SJSA1 (cell line): ENCODE data around the gene JAKMIP2. TPM values are rescaled to one million over a fixed set of nuclear protein-coding genes. Genes with fewer than 3 reads are reported as not detected.

Experiments
- DNase-seq, 2 experiments: peaks; one replicate each; pipeline ENCODE4 v3.0.0-alpha.2; 2015 to 2020; ENCODE audit warnings: low spot score in 2 of 2, low read depth in 1 of 2
- H3K27ac ChIP-seq: fragments of 250-450 bp; sonication (Bioruptor Pico); 2 replicates; pipeline ENCODE4 v1.5.1; 2020; ENCODE audit warnings: mild to moderate bottlenecking, moderate library complexity
- H3K27me3 ChIP-seq: fragments of 250-450 bp; sonication (Bioruptor Pico); replicated peaks from 2 replicates; pipeline ENCODE4 v1.5.1; 2020; ENCODE audit warnings: mild to moderate bottlenecking, moderate library complexity
- H3K36me3 ChIP-seq: fragments of 250-450 bp; sonication (Bioruptor Pico); 2 replicates; pipeline ENCODE4 v1.5.1; 2020; ENCODE audit warnings: mild to moderate bottlenecking
- H3K4me1 ChIP-seq: fragments of 250-450 bp; sonication (Bioruptor Pico); replicated peaks from 2 replicates; pipeline ENCODE4 v1.6.1; 2021; ENCODE audit warnings: mild to moderate bottlenecking
- H3K4me3 ChIP-seq: fragments of 250-450 bp; sonication (Bioruptor Pico); 2 replicates; pipeline ENCODE4 v1.5.1; 2020; ENCODE audit warnings: mild to moderate bottlenecking
- H3K9me3 ChIP-seq: fragments of 250-450 bp; sonication (Bioruptor Pico); replicated peaks from 2 replicates; pipeline ENCODE4 v1.5.1; 2020; ENCODE audit warnings: mild to moderate bottlenecking
- total RNA-seq: library from RNA; depleted of rRNA; stranded (reverse); fragments of >200 nt; shearing (Covaris generic); gene quantifications from 2 replicates; pipeline ENCODE4 v1.2.3, GENCODE V29; 2014; rRNA removed

JAKMIP2 gene
- total RNA-seq, 1 experiment from 2014 or later: 0.79 TPM

DNA sequence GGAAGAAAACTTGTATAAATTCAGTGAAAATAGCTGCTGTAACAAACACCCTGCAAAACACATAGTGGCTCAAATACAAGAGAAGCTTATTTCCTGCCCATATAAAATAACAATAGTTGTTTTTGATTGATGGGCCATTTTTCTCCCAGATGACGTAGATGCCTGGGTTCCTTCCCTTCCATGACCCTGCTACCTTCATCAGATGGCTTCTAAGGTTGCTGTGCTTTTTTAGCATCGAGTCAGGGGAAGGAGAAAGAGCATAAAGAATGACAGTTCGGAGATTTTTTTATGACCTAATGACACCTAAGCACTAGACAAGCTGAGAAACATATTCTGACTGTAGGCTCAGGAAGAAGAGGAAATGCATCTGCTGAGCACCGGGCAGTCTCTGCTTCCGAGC is 238.0 kb downstream of the JAKMIP2 start:
- no peaks in the 10 kb centered on the region for H3K36me3 ChIP-seq
- no peaks in the 10 kb centered on the region for H3K27me3 ChIP-seq
- DNase-seq: no peak
- no peak overlapping the region for H3K4me3 ChIP-seq
- 0 out of 2 replicates have a peak, but pooled peaks cover 9% of the 10 kb centered on the region for H3K4me1 ChIP-seq
- H3K9me3 ChIP-seq: no peaks in the 10 kb centered on the region
- no peak overlapping the region for H3K27ac ChIP-seq

DNA sequence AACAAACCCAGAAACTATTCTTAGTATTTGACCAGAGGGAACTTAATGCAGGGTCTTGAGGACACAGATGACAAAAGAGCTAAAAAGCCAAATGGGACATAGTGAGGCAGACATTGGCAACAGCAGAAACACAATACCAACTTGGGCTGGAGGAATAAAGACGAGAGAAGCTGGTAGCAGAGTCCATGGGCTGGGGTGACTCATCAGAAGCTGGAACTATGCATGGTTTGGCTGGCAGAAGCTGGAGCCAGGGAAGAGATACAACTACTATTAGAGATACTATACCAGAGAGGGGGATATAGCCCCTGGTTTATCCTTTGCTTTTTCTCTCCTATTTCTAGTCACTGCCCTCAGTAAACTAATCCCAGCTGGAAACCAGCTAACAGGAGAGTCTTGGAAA is 243.5 kb downstream of the JAKMIP2 start:
- DNase-seq: peak in 1 of 2 experiments; percentile 46
- no peaks in the 10 kb centered on the region for H3K9me3 ChIP-seq
- no peak overlapping the region for H3K27ac ChIP-seq
- H3K4me1 ChIP-seq: peaks cover 52% of the 10 kb centered on the region
- no peak overlapping the region for H3K4me3 ChIP-seq
- H3K36me3 ChIP-seq: no peaks in the 10 kb centered on the region
- no peaks in the 10 kb centered on the region for H3K27me3 ChIP-seq

DNA sequence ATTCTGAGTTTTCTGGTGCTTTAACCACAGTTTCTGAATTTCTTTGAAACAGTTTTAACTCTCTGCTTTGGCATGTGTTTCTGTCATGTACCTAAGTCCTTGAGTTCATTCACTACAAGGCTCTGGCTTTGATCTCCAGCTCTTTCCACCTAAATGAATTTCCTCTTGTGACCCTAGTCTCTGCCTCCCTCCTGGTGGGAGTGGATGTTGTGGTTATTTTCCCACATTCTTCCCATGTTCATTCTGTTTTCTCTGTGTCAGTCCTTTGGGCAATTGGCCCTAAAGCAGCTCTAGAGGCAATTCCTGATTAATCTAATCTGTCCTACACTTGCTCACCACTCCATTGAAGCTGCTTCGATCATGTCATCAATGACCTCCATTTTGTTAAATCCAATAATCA is 244.3 kb downstream of the JAKMIP2 start:
- DNase-seq: no peak

More for the DNA sequence above, 244.3 kb downstream of the JAKMIP2 start:
- H3K36me3 ChIP-seq: no peaks in the 10 kb centered on the region
- H3K4me3 ChIP-seq: no peak overlapping the region
- no peaks in the 10 kb centered on the region for H3K9me3 ChIP-seq
- H3K27ac ChIP-seq: no peak overlapping the region
- no peaks in the 10 kb centered on the region for H3K27me3 ChIP-seq
- H3K4me1 ChIP-seq: peaks cover 54% of the 10 kb centered on the region

Other genes starting within 250 kb of the JAKMIP2 start
- gene SPINK1, start 48.9 kb upstream of the JAKMIP2 start, total RNA-seq: not detected in 2 replicates
- not detected in 2 replicates for gene SCGB3A2, start 96.0 kb upstream of the JAKMIP2 start, total RNA-seq
- 4.3 TPM in 1 of 2 replicates, not detected in the other for gene C5orf46, start 123.8 kb upstream of the JAKMIP2 start, total RNA-seq